ENCODE results near the gene PUSL1.

Gene PUSL1

DNA sequence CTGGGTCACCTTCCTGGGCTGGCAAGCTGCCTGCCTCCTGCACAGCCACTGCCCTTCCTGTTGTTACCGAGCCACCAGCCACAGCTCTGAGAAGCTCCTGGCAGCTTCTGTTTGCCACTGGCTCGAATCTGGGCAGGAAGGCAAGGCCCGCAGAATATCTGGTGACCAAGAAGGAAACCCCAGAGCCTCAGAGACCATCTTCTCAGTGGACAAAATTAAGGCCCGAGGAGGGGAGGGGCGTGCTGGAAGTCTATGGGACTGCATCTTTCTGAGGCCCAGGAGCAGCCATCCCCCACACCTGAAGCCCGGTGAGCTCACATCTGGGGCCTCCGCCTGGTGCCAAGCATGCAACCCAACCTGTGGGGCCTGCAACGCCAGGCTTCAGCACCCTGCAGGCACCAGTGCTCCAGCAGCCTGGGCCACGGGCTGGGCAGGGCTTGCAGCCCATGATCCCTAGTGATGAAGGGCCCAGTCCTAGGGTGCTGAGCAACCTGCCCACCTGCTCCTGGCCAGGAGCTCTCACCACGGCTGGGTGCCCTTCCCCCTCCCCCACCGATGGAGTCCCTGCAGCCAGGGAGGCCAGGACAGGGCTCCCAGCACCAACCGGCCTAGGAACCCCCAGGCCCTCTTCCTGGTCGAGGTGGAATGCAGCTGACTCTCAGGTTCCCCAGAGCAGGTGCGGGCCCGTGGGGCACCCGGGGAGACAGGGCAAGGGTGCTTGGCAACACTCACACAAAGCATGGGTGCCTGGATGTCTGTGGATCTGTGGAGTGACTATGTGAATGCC is 17.1 kb downstream of the PUSL1 start:
- DNase-seq, result no peak

DNA sequence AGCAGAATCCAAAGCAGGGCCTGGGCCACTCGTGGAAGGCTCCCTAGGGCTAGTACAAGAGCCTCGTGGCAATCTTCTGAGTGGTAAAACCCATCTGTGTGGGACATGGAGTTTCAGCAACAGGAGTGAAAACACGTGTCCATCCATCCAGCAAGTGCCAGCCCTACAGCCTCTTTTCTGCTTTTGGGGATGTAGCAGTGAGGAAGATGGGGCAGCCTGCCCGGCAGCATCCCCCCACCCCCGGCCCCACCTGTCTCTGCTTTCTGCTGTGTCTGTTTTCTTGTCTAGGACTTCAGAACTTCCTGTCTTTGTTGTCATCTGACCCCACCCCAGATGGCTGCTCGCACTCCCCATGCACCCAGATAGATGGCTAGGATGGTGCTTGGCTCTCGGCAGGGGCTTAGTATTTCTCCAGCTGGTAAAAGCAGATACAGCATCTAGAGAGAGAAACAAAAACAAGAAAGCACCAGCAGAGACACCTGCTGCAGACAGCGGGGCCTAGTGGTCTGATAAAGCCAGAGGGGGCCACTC is 17.7 kb downstream of the PUSL1 start:
- DNase-seq, result no peak

DNA sequence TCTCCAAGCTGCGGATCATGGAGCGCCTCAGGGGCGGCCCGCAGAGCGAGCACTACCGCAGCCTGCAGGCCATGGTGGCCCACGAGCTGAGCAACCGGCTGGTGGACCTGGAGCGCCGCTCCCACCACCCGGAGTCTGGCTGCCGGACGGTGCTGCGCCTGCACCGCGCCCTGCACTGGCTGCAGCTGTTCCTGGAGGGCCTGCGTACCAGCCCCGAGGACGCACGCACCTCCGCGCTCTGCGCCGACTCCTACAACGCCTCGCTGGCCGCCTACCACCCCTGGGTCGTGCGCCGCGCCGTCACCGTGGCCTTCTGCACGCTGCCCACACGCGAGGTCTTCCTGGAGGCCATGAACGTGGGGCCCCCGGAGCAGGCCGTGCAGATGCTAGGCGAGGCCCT is 18.9 kb downstream of the PUSL1 start:
- no peak for DNase-seq

DNA sequence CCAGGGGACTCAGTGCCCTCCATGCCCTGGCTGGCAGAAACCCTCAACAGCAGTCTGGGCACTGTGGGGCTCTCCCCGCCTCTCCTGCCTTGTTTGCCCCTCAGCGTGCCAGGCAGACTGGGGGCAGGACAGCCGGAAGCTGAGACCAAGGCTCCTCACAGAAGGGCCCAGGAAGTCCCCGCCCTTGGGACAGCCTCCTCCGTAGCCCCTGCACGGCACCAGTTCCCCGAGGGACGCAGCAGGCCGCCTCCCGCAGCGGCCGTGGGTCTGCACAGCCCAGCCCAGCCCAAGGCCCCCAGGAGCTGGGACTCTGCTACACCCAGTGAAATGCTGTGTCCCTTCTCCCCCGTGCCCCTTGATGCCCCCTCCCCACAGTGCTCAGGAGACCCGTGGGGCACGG is 19.9 kb downstream of the PUSL1 start:
- no peak for DNase-seq

DNA sequence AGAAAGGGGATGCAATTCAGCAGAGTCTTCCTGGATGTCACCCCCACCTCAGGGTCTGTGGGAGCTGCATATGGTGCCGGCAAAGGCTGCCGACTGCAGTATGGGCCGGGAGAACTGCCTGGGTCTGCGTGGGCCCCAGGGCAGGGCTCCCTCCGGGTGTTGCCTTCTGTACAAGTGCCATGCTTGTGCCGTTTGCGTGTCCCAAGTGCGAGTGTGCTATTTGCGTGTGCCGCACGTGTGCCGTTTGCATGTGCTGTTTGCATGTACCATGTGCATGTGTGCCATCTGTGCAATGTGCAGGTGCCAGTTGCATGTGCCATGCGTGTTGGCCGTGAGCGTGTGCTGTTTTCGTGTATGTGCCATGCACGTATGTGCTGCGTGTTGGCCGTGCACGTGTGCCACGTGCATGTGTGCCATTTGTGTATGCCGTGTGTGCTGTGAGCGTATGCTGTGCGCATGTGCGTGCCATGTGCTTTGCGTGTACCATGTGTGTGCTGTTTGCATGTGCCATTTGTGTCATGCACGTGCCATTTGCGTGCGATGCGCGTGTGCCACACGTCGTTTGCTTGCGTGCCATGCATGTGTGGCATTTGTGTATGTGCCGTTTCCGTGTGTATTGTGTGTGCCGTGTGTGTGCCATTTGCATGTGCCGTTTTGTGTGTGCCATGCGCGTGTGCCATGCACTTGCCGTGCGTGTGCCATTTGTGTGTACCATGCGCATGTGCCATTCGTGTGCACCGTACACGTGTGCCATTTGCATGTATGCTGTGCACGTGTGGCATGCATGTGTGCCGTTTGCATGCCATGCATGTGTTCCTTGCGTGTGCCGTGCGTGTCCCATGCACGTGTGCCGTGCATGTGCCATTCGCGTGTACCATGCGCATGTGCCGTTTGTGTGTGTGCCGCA is 21.2 kb downstream of the PUSL1 start:
- DNase-seq, result no peak

DNA sequence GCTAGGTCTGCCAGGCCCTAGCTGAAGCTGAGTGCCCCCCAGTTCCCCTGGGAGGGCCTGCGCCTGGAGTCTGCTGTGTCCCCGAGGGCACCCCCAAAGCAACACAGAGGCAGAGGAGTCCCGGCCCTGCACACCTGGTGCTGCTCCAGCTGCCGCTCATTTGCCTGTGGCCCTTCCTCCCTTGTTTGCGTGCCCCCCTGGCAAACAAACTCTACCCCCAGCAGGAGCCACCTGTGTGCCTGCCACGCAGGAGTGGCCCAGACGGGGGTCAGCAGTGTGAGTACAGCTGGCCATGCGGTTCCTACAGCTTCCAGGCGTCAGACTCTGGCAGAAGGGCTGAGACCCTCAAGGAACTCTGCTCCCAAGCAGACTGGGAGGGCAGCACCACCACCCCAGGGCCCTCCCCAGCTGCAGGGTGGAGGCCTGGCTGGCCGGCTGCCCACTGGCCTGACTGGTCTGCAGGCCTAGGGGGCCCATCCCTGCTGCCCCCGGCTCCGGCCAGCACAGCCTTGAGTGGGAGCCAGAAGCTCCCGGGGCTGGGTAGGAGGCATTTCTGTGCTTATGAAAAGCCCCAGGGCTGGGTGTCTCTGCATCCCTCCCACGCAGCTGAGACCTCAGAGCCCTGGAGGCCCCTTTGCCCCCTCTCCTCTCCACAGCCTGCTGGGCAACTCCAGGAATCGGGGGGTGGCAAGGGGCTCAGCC is 22.1 kb downstream of the PUSL1 start:
- DNase-seq, result no peak

DNA sequence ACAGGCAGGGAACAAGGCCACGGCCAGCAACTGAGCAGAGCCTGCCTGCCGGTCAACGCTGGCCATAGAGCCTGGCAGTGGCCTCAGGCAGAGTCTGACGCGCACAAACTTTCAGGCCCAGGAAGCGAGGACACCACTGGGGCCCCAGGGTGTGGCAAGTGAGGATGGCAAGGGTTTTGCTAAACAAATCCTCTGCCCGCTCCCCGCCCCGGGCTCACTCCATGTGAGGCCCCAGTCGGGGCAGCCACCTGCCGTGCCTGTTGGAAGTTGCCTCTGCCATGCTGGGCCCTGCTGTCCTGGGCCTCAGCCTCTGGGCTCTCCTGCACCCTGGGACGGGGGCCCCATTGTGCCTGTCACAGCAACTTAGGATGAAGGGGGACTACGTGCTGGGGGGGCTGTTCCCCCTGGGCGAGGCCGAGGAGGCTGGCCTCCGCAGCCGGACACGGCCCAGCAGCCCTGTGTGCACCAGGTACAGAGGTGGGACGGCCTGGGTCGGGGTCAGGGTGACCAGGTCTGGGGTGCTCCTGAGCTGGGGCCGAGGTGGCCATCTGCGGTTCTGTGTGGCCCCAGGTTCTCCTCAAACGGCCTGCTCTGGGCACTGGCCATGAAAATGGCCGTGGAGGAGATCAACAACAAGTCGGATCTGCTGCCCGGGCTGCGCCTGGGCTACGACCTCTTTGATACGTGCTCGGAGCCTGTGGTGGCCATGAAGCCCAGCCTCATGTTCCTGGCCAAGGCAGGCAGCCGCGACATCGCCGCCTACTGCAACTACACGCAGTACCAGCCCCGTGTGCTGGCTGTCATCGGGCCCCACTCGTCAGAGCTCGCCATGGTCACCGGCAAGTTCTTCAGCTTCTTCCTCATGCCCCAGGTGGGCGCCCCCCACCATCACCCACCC is 22.9 kb downstream of the PUSL1 start, which contains the start of gene TAS1R3:
TSS of gene TAS1R3 (plus strand) at position 213 of the 898 bp plus-strand sequence. CDS start at position 279, 66 bp downstream.
- no peak for DNase-seq

DNA sequence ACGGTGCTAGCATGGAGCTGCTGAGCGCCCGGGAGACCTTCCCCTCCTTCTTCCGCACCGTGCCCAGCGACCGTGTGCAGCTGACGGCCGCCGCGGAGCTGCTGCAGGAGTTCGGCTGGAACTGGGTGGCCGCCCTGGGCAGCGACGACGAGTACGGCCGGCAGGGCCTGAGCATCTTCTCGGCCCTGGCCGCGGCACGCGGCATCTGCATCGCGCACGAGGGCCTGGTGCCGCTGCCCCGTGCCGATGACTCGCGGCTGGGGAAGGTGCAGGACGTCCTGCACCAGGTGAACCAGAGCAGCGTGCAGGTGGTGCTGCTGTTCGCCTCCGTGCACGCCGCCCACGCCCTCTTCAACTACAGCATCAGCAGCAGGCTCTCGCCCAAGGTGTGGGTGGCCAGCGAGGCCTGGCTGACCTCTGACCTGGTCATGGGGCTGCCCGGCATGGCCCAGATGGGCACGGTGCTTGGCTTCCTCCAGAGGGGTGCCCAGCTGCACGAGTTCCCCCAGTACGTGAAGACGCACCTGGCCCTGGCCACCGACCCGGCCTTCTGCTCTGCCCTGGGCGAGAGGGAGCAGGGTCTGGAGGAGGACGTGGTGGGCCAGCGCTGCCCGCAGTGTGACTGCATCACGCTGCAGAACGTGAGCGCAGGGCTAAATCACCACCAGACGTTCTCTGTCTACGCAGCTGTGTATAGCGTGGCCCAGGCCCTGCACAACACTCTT is 23.8 kb downstream of the PUSL1 start:
- DNase-seq, result no peak

DNA sequence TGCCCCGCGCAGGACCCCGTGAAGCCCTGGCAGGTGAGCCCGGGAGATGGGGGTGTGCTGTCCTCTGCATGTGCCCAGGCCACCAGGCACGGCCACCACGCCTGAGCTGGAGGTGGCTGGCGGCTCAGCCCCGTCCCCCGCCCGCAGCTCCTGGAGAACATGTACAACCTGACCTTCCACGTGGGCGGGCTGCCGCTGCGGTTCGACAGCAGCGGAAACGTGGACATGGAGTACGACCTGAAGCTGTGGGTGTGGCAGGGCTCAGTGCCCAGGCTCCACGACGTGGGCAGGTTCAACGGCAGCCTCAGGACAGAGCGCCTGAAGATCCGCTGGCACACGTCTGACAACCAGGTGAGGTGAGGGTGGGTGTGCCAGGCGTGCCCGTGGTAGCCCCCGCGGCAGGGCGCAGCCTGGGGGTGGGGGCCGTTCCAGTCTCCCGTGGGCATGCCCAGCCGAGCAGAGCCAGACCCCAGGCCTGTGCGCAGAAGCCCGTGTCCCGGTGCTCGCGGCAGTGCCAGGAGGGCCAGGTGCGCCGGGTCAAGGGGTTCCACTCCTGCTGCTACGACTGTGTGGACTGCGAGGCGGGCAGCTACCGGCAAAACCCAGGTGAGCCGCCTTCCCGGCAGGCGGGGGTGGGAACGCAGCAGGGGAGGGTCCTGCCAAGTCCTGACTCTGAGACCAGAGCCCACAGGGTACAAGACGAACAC is 24.5 kb downstream of the PUSL1 start:
- DNase-seq, result no peak

DNA sequence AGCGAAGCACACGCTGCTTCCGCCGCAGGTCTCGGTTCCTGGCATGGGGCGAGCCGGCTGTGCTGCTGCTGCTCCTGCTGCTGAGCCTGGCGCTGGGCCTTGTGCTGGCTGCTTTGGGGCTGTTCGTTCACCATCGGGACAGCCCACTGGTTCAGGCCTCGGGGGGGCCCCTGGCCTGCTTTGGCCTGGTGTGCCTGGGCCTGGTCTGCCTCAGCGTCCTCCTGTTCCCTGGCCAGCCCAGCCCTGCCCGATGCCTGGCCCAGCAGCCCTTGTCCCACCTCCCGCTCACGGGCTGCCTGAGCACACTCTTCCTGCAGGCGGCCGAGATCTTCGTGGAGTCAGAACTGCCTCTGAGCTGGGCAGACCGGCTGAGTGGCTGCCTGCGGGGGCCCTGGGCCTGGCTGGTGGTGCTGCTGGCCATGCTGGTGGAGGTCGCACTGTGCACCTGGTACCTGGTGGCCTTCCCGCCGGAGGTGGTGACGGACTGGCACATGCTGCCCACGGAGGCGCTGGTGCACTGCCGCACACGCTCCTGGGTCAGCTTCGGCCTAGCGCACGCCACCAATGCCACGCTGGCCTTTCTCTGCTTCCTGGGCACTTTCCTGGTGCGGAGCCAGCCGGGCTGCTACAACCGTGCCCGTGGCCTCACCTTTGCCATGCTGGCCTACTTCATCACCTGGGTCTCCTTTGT is 25.3 kb downstream of the PUSL1 start:
- DNase-seq, result no peak

DNA sequence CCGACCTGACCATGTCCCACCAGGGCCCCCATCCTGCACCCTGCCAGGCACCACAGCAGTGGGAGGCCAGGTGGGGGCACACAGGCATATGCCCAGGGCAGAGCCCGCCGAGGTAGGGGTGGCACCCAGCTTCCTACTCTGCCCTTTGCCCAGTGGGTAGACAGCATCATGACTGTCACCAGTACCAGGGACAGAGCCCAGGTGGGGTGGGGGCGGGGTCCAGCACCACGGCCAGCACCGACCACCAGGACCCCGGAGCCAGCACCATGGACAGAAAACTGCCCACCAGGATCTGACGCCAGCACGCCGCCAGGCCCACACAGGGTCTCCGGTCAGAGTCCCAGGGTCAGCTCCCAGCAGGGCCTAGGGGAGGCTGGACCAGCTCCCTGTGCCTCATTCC is 26.4 kb downstream of the PUSL1 start:
- DNase-seq, result no peak

DNA sequence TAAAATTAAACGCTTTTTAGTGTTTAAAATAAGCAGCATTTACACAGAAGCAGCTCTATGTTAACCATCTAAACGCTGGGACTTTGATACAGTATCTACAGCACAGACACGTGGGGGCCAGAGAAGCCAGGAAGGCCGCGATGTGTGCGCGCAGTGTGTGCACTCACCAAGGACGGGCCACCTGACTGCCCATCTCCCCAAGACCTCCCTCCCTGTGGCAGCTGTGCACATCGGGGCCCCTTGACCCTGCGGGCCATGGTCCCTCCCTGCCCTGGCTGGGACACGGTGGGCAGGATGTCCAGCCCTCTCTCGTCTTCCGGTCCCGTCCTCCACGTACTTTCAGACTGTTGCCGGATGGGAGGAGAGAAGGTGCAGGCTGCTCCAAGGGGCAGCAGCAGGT is 26.9 kb downstream of the PUSL1 start:
- no peak for DNase-seq

DNA sequence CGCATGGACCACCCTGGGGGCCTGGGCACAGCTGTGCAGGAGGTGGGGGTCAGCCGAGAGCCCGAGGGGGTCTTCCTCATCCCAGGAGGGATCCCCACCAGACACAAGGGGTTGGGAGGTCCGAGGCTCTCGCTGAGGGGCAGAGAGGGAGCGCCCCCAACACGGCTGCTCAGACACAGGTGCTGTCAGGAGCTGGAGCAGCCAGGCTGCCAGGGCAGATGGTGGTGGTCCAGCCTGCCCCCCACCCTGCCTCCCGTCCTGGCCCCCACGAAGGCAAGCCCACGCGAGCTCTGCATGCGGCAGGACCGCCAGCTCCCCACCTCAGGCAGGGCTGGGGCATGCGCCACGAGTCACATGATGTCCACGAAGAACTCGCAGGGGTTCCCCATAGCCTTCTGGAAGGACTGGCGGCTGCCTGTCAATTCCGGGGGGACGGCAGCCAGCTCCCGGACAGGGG is 27.4 kb downstream of the PUSL1 start:
- DNase-seq, result no peak

DNA sequence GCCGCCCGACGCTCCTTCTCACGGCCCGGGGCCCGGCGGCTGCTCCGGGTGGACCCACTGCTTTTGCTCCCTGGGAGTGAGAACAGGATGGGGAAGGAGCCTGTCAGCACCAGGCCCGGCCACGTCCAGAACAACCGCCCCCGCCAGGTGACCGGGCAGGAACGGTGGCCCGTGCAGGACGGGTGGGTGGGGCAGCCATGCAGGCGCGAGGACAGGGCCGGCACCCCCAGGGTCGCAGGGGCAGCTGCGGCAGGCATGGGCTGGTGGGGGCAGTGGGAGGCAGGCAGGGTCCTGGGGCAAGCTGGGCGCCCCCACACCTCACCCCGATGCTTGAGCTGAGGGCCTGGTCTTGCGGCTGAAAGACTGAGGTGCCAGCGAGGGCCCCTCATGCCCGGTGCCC is 28.0 kb downstream of the PUSL1 start:
- DNase-seq, result no peak

DNA sequence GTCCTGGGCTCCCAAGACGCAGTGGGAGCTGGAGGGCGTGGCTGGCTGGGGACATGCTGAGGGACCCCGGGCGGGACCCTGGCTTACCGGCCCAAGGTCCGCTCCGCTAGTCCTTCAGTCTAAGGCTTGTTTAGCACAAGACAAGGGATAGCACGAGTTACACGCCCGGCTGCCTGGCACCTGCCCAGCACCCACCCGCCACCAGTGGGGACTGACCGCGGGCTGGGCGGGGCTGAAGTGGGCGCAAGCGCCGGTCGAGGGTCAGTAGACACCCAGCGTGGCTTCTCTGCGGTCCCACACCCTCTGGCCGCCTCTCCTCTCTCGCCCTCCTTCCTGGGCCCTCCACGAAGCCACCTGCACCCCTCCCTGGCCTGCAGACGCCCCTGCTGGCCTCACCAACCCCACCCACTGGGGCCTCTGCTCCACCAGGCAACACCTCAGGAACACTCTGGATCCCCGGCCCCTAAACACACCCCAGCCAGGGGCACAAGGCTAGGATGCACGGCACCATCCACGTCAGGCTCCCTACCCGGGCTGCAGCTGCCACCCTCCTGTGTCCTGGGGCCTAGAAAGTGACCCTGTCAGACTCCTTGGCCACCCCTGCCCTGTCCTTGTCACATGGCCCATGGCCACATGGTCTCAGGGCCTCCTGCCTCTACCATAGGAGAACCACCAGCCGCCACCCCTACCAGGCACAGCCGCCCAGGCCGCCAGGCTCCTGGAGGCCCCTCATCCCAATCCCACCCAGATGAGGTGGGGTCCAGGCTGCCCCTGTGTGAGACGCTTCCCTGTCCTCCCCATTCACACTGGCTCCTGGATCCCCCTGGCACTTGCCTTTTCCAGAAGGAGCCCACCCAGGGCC is 28.8 kb downstream of the PUSL1 start:
- DNase-seq, result no peak

DNA sequence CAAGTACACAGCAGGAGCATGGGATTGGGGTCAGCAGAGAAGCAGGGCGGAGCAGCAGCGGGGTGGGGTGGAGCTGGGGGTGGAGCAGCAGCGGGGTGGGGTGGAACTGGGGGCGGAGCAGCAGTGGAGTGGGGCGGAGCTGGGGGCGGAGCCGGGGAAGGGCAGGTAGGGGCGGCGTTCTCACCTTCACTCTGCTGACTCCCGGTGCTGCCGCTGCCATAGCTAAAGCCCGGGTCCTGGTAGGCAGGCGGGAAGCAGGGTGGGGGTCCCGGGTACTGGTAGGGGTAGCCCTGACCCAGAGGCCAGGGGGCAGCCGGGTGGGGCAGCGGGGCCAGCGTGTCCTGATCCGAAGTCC is 29.4 kb downstream of the PUSL1 start:
- DNase-seq, result no peak

DNA sequence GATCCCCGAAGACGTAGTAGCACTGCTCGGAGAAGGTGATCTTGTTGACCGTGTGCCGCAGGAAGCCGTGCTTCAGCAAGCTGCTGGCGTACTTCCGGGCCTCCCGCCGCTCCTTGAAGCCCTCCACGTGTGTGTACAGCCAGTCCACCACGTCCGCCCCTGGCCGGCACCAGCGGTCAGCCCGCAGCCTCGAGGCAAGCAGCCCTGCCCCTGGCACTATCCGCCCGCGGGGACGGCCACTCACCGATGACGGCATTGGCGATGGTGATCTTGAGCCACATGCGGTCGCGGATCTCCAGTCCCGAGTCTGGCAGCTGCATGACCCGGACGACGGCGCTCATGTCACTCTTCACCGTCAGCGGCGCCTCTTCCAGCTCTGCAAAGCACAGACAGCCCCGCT is 29.9 kb downstream of the PUSL1 start:
- no peak for DNase-seq

DNA sequence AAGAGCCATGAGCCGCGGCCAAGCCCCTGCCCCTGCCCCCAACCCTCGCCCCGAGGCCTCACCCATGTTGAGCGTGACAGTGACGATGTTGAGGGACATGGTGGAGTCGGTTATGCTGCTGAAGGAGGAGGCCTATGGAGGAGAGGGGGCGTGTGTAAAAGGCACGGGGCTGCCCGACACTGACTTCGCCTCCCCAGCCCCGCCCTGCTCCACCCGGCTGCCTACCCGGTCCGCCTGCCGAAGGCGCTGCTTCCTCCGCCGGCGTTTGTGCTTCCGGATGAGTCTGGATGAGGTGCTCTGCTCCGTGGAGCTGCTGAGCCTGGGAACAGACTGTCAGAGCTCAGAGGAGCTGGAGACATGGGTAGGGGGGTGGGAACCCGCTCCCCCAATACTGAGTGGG is 31.8 kb downstream of the PUSL1 start:
- DNase-seq, result no peak

Data from T-helper 9 cell (primary cell).